K562 (cell line): ENCODE results near the gene ZNF618. TPM values are rescaled to one million over a fixed set of nuclear protein-coding genes. Genes with fewer than 3 reads are reported as not detected.

Experiments
- ATF3 ChIP-seq, 2 experiments: fragments of 450-650 bp in 1 of 2; sonication (generic) in 1 of 2; formaldehyde crosslinking in 1 of 2; IDR thresholded peaks in 1 of 2; conservative IDR thresholded peaks in 1 of 2; 2 replicates each; pipeline versions ENCODE4 v1.6.1 to v1.8.1; 2016 to 2023; ENCODE audit warnings: mild to moderate bottlenecking in 2 of 2, moderate library complexity in 2 of 2, inconsistent platforms in 1 of 2, missing genetic modification reagents in 1 of 2
- C11orf30 ChIP-seq: fragments of 450-650 bp; IDR thresholded peaks from 2 replicates; pipeline ENCODE4 v1.6.1; 2016; ENCODE audit warnings: low read depth, mild to moderate bottlenecking
- CTCF ChIP-seq, 3 experiments: IDR thresholded peaks in 2 of 3; conservative IDR thresholded peaks in 1 of 3; 2 replicates each; pipeline ENCODE4 v1.5.1; 2011 to 2012; ENCODE audit warnings: low read length in 3 of 3, mild to moderate bottlenecking in 3 of 3, control low read depth in 2 of 3, improper control_type of control experiment in 1 of 3, inconsistent platforms in 1 of 3, low read depth in 1 of 3, mixed read lengths in 1 of 3, moderate library complexity in 1 of 3; ENCODE audit not compliant: insufficient read depth in 2 of 3
- HDAC3 ChIP-seq: fragments of 450-650 bp; IDR thresholded peaks from 2 replicates; pipeline ENCODE4 v1.6.1; 2018; ENCODE audit warnings: borderline replicate concordance, mild to moderate bottlenecking, moderate library complexity; ENCODE audit not compliant: partially characterized antibody
- HOMEZ ChIP-seq: fragments of 250-450 bp; sonication (Bioruptor Pico); IDR thresholded peaks from 2 replicates; pipeline ENCODE4 v1.4.0; 2020; ENCODE audit warnings: mild to moderate bottlenecking, moderate library complexity
- SMAD1 ChIP-seq: fragments of 150-350 bp; IDR thresholded peaks from 2 replicates; pipeline ENCODE4 v1.6.1; 2014; ENCODE audit warnings: low read length, low read depth; ENCODE audit not compliant: partially characterized antibody
- SNIP1 ChIP-seq: fragments of 450-650 bp; IDR thresholded peaks from 2 replicates; pipeline ENCODE4 v1.7.1; 2017; ENCODE audit warnings: low read depth, mild to moderate bottlenecking
- polyA plus RNA-seq, 8 experiments: library from polyadenylated mRNA; depleted of rRNA in 4 of 8; stranded (reverse) in 5 of 8; unstranded in 3 of 8; fragments of >200 nt; fragmentation: Nextera tagmentation in 2 of 8; fragmentation: Illumina TruSeq in 1 of 8; extraction: Ambion mirVana in 2 of 8; extraction: Trizol in 1 of 8; gene quantifications; 2 replicates each; pipeline versions ENCODE4 v1.2.1 to v1.2.3, GENCODE V29; 2011 to 2014; ENCODE audit warnings: inconsistent platforms in 1 of 8, missing spikeins in 1 of 8
- total RNA-seq, 7 experiments: library from RNA; depleted of rRNA in 6 of 7; stranded (reverse); fragments of >200 nt in 6 of 7; fragmentation: Illumina TruSeq in 2 of 7; extraction: Trizol in 2 of 7; gene quantifications; 2 replicates each; pipeline versions ENCODE4 v1.2.1 to v1.2.3, GENCODE V29; 2011 to 2021; ENCODE audit warnings: low replicate concordance in 1 of 7

ZNF618 gene
- total and polyA plus RNA-seq, 9 of the 15 experiments (the other 6 are each of a cell fraction or from before 2014, with no cell fraction given) = 0.08 to 13.7 (median 3.4) TPM

- no peak for TF ChIP-seq CTCF (IDR thresholded peaks at IDR 0.05 in 2 of 3, conservative IDR thresholded peaks at IDR 0.05 in 1 of 3; ENCODE audit: insufficient read depth in 2 of 3, low read depth in 1 of 3, low read length in 3 of 3)
- no peak for TF ChIP-seq HOMEZ (CRISPR knock-in tag)
- TF ChIP-seq C11orf30 = no peak
- TF ChIP-seq ATF3 (IDR thresholded peaks at IDR 0.05) = no peak
- TF ChIP-seq ATF3 (CRISPR knock-in tag; conservative IDR thresholded peaks at IDR 0.05) = no peak
- TF ChIP-seq SNIP1 = no peak
- no peak for TF ChIP-seq SMAD1
- TF ChIP-seq HDAC3 = no peak
These were observed 58.9 kb downstream of the ZNF618 start (continued) for GRCh38 chr9:113934829-113935676.
